Stomach smooth muscle (tissue), 2 donors: ENCODE measurements around the gene ASIC4.

Experiments used
- H3K27ac ChIP-seq: one replicate; pipeline ENCODE4 v1.7.0; 2013; ENCODE audit warnings: mild to moderate bottlenecking, low read length, inconsistent platforms
- H3K27me3 ChIP-seq, 2 donors: one replicate each; pipeline ENCODE4 v1.7.0; 2013; ENCODE audit warnings: low read length in 2 of 2; ENCODE audit not compliant: insufficient read depth in 2 of 2, control insufficient read depth in 1 of 2
- H3K36me3 ChIP-seq, 2 donors: one replicate each; pipeline ENCODE4 v1.7.0; 2013; ENCODE audit warnings: low read length in 2 of 2; ENCODE audit not compliant: control insufficient read depth in 2 of 2, insufficient read depth in 2 of 2
- H3K4me1 ChIP-seq: one replicate; pipeline ENCODE4 v1.7.0; 2013; ENCODE audit warnings: low read length; ENCODE audit not compliant: control insufficient read depth, insufficient read depth
- H3K4me3 ChIP-seq, 2 donors: one replicate each; pipeline ENCODE4 v1.7.0; 2013; ENCODE audit warnings: low read length in 2 of 2
- H3K9ac ChIP-seq, 2 donors: one replicate each; pipeline ENCODE4 v1.7.0; 2013; ENCODE audit warnings: low read length in 2 of 2, mild to moderate bottlenecking in 1 of 2
- H3K9me3 ChIP-seq, 2 donors: one replicate each; pipeline ENCODE4 v1.7.0; 2013; ENCODE audit warnings: low read length in 2 of 2; ENCODE audit not compliant: control insufficient read depth in 2 of 2
- donor health status: healthy.
- donor health status: Pancreatic carcinoma.

Gene ASIC4

DNA sequence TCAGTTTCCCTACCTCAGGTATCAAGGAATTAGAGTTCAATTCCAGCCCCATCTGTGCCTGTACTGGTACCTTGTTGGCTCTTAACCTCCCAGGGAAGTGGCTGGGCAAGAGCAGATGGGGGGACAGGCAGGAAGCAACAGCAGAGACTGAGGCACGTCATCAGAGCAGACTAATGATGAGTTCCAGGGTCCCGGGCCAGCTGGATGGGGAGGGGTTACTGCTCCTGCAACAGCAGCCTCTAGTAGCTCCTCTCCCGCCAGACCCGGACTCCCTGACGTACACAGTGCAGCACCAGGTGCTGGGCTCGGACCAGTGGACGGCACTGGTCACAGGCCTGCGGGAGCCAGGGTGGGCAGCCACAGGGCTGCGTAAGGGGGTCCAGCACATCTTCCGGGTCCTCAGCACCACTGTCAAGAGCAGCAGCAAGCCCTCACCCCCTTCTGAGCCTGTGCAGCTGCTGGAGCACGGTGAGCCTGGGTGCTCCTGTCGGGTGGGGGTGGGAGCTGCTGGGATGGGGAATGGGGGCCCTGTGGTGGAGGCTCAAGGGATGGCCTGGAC lies 41.6 kb upstream of the ASIC4 start:
- peak overlapping the region; percentile 88 for H3K27ac ChIP-seq
- H3K27me3 ChIP-seq = no peaks in the 10 kb centered on the region
- H3K4me3 ChIP-seq = peak overlapping the region in 1 of 2 donors; percentile 1
- peaks cover 43% of the 10 kb centered on the region for H3K4me1 ChIP-seq
- no peak overlapping the region for H3K9ac ChIP-seq
- no peaks in the 10 kb centered on the region for H3K9me3 ChIP-seq
- H3K36me3 ChIP-seq = peaks cover 31 to 44% of the 10 kb centered on the region in 2 donors

DNA sequence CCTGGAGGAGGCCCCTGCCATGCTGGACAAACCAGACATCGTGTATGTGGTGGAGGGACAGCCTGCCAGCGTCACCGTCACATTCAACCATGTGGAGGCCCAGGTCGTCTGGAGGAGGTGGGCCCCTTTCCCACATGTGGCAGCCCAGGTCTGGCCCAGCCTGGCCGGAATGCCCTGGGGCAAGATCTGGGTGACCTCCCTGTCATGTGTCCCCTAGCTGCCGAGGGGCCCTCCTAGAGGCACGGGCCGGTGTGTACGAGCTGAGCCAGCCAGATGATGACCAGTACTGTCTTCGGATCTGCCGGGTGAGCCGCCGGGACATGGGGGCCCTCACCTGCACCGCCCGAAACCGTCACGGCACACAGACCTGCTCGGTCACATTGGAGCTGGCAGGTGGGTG lies 40.8 kb upstream of the ASIC4 start:
- H3K27ac ChIP-seq = peak overlapping the region; percentile 88
- H3K9me3 ChIP-seq = no peaks in the 10 kb centered on the region
- H3K27me3 ChIP-seq = no peaks in the 10 kb centered on the region
- H3K36me3 ChIP-seq = peaks cover 33 to 49% of the 10 kb centered on the region in 2 donors
- H3K4me1 ChIP-seq = peaks cover 39% of the 10 kb centered on the region
- H3K4me3 ChIP-seq = no peak overlapping the region
- no peak overlapping the region for H3K9ac ChIP-seq

DNA sequence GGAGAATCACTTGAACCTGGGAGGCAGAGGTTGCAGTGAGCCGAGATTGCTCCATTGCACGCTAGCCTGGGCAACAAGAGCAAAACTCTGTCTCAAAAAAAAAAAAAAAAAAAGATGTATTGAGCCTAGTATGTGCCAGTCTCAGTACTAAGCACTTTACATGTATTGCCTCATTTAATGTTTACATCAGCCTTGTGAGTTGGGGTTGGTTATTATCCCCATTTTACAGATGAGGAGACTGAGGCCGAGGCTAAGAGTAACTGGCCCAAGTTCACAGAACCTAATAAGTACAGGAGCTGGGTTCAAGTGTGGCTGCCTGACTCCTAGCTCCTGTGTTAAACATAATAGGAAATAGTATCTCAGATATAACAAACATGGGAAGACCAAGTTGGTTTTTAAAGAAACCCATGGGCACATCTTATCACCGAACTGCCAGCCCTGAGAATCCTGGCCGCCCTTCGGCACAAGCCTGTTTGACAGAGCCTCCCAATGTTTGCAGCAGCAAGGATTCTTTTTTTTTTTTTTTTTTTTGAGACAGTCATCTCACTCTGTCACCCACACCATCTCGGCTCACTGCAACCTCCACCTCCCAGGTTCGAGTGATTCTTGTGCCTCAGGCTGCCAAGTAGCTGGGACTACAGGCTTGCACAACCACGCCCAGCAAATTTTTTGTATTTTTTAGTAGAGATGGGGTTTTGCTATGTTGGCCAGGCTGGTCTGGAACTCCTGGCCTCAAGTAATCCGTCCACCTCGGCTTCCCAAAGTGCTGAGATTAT lies 39.8 kb upstream of the ASIC4 start:
- H3K27me3 ChIP-seq = no peaks in the 10 kb centered on the region
- peaks cover 42 to 56% of the 10 kb centered on the region in 2 donors for H3K36me3 ChIP-seq
- peak overlapping the region; percentile 41 for H3K27ac ChIP-seq
- no peak overlapping the region for H3K9ac ChIP-seq
- no peaks in the 10 kb centered on the region for H3K9me3 ChIP-seq
- H3K4me3 ChIP-seq = no peak overlapping the region
- H3K4me1 ChIP-seq = peaks cover 29% of the 10 kb centered on the region

DNA sequence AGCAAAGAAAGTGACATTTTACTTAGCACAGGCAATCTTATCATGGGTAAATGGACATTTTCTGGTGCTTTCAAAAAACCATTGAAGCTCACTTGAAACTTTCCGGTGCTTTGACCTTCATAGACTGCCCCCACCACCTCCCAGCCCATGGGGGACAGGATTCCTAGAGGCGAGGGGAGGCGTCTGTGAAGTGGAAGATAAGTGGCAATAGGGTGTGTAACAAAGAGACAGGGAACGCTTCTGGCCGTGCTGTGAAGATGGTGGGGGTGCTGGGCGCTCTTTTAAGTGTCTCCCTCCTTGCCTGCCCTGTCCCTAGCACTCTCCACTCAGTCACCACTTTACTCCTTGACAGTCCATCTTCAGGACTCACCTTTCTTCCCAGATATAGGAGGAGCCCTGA lies 39.0 kb upstream of the ASIC4 start:
- peaks cover 22% of the 10 kb centered on the region for H3K4me1 ChIP-seq
- H3K27me3 ChIP-seq = no peaks in the 10 kb centered on the region
- peak overlapping the region; percentile 41 for H3K27ac ChIP-seq
- peaks cover 45 to 56% of the 10 kb centered on the region in 2 donors for H3K36me3 ChIP-seq
- H3K9me3 ChIP-seq = no peaks in the 10 kb centered on the region
- H3K4me3 ChIP-seq = no peak overlapping the region
- H3K9ac ChIP-seq = peak overlapping the region; percentile 22 to 29

DNA sequence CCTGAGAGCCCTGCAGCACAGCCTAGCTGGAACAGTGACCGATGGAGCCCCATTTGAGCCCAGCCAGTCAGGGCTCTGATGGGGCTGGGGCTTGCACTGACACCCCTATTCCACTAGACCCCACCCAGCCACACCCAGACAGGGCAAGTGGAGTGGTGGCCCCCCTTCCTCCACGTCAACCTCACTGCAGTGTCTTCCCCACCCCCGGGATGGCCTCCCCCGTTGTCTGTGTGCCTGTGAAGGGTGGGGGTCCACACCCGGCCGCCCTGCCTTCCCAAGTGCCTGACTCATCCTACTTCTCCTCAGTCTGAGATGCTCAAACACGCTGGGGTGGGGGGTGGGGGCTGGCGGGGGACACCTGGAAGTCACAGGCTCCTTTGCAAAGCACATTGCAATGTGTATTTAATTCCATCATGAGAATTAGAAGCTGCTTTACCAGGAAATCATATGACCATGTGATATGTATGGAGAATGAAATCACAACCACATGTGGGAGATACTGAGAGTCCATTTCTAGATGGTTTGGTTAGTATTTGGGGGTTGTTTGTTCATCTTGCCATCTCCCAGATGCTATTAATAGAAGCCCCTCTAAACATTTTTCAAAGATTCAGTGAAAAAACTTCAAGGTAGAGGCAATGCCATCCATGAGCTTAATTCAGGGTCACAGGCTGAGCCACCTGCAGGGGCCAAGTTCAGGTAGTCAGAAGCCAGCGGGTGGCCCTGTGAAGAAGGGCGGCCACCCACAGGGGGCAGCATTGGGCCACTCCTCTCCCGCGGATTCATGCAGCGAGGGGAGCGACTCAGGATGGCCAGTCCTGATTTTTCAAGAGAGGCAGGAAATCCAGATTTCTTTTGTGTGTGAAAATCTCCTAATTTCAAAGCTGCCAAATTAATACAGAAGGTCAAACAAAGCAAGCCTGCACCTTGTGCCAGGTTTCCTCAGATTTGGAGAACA lies 38.3 kb upstream of the ASIC4 start:
- H3K4me3 ChIP-seq = no peak overlapping the region

DNA sequence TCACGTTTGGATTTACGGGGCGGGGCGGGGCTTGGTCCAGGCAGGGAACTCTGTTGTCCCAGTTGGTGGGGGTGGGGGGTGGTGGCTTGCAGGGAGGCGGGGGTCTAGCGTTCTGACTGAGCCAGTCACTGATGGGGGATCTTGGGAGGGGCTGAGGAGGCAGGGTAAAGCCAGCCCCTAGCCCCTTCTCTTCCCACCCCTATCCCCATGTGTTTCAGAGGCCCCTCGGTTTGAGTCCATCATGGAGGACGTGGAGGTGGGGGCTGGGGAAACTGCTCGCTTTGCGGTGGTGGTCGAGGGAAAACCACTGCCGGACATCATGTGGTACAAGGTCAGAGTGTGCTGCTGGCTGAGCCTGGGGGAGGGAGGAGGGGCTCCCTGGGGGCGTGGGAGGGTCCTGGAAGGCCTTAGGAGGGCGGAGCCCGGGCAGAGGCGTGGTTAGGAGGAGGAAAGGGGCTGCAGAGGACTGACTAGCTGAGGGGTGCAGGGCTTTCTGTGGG lies 37.6 kb upstream of the ASIC4 start:
- H3K9me3 ChIP-seq = no peaks in the 10 kb centered on the region
- peaks cover 25% of the 10 kb centered on the region for H3K4me1 ChIP-seq
- peak overlapping the region; percentile 71 for H3K27ac ChIP-seq
- no peak overlapping the region for H3K4me3 ChIP-seq
- H3K36me3 ChIP-seq = peaks cover 50 to 62% of the 10 kb centered on the region in 2 donors
- H3K9ac ChIP-seq = no peak overlapping the region
- H3K27me3 ChIP-seq = no peaks in the 10 kb centered on the region

More for the DNA sequence above, 38.3 kb upstream of the ASIC4 start:
- Histone ChIP-seq H3K27ac (peak overlapping the region; percentile 41), H3K4me1 (peaks cover 21% of the 10 kb centered on the region), H3K9ac (no peak overlapping the region), H3K27me3 (no peaks in the 10 kb centered on the region), H3K36me3 (peaks cover 45 to 60% of the 10 kb centered on the region in 2 donors), H3K9me3 (no peaks in the 10 kb centered on the region)

DNA sequence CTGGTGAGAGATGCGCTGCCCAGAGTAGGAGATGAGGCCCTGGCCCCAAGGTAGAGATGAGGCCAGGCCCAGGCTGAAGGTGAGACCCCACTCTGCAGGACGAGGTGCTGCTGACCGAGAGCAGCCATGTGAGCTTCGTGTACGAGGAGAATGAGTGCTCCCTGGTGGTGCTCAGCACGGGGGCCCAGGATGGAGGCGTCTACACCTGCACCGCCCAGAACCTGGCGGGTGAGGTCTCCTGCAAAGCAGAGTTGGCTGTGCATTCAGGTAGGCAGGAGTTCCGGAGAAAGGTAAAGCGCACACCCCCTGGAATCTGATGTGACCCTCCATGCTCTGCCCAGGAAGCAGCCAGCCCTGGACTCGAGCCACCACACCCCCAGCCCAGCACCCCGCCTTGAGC lies 37.1 kb upstream of the ASIC4 start:
- Histone ChIP-seq H3K9ac (no peak overlapping the region), H3K36me3 (peaks cover 55 to 61% of the 10 kb centered on the region in 2 donors), H3K9me3 (no peaks in the 10 kb centered on the region), H3K4me1 (peaks cover 25% of the 10 kb centered on the region), H3K27me3 (no peaks in the 10 kb centered on the region), H3K4me3 (no peak overlapping the region), H3K27ac (peak overlapping the region; percentile 71)

DNA sequence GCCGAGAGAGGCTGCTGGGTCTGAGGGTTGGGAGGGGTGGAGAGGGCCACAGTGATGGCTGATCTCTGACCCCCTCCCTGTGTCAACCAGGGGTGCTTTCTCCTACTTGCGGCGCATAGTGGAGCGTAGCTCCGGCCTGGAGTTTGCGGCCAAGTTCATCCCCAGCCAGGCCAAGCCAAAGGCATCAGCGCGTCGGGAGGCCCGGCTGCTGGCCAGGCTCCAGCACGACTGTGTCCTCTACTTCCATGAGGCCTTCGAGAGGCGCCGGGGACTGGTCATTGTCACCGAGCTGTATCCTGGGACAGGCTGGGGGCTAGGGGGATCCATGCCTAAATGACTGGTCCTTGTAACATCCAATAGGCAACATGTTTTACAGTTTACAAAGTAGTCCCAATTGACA lies 36.5 kb upstream of the ASIC4 start:
- Histone ChIP-seq H3K36me3 (peaks cover 52 to 62% of the 10 kb centered on the region in 2 donors), H3K9ac (peak overlapping the region in 1 of 2 donors; percentile 36), H3K27me3 (no peaks in the 10 kb centered on the region), H3K27ac (peak overlapping the region; percentile 71), H3K4me1 (peaks cover 24% of the 10 kb centered on the region), H3K9me3 (no peaks in the 10 kb centered on the region), H3K4me3 (no peak overlapping the region)

DNA sequence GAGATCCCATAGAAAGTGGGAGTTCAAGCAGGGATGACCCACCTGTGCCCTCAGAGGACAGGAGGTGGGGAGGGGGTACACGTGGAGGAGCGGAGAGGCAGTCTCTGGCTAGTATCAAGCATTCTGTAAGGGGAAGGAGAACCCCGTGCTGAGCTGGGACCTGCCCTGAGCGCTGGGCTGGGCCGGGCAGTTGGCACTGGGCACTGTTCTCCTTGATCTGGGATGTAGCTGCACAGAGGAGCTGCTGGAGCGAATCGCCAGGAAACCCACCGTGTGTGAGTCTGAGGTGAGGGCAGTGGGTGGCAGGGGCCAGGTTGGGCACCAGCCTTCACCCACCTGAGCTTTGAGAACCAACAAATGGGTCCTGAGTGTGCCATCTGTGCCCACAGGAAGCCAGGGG lies 35.4 kb upstream of the ASIC4 start:
- Histone ChIP-seq H3K27me3 (peaks cover 0 to 2% of the 10 kb centered on the region in 2 donors), H3K27ac (peak overlapping the region; percentile 71), H3K9me3 (no peaks in the 10 kb centered on the region), H3K4me3 (no peak overlapping the region), H3K9ac (no peak overlapping the region), H3K4me1 (peaks cover 34% of the 10 kb centered on the region), H3K36me3 (peaks cover 44 to 57% of the 10 kb centered on the region in 2 donors)

DNA sequence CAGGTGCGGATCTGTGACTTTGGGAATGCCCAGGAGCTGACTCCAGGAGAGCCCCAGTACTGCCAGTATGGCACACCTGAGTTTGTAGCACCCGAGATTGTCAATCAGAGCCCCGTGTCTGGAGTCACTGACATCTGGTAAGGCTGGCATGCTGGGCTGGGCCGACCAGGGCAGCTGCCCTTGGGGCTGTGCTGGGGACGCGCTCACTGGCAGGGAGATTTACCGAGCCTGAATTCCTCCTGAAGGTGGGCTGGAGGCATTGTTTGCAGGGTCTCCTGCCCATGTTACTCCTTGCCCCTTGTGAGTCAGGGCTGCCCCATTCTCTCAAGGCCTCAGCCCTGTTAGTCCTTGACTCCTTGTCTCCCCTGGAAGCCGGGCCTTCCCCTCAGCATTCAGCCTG lies 34.3 kb upstream of the ASIC4 start:
- Histone ChIP-seq H3K9ac (no peak overlapping the region), H3K4me3 (no peak overlapping the region), H3K27me3 (peaks cover 0 to 8% of the 10 kb centered on the region in 2 donors), H3K4me1 (peaks cover 43% of the 10 kb centered on the region), H3K9me3 (no peaks in the 10 kb centered on the region), H3K27ac (peak overlapping the region; percentile 71), H3K36me3 (peaks cover 40 to 55% of the 10 kb centered on the region in 2 donors)
